Effector memory CD8-positive, alpha-beta T cell (primary cell): ENCODE measurements around the gene GCK.

ENCODE experiments used
- ATAC-seq: fragments of 150-1000 bp; cut with Tn5 transposase; replicated peaks from 2 replicates; pipeline ENCODE4 v1.10.0; 2021; ENCODE audit warnings: mild to moderate bottlenecking, moderate library complexity
- DNase-seq, 3 experiments: peaks; one replicate each; pipeline ENCODE4 v3.0.0; 2021
- H3K27ac Mint-ChIP-seq, 2 donors: one replicate each; pipeline ENCODE4 v1.8.0; 2022; ENCODE audit warnings: mild to moderate bottlenecking in 2 of 2, mixed read lengths in 2 of 2, moderate library complexity in 2 of 2
- H3K27me3 Mint-ChIP-seq, 2 donors: one replicate each; pipeline ENCODE4 v1.8.0; 2022; ENCODE audit warnings: mixed read lengths in 2 of 2
- H3K36me3 Mint-ChIP-seq: one replicate; pipeline ENCODE4 v1.8.0; 2022; ENCODE audit warnings: mild to moderate bottlenecking, moderate library complexity, mixed read lengths; ENCODE audit not compliant: insufficient read depth
- H3K4me1 Mint-ChIP-seq, 2 donors: one replicate each; pipeline ENCODE4 v1.8.0; 2022; ENCODE audit warnings: low read depth in 2 of 2, mixed read lengths in 2 of 2
- H3K4me3 Mint-ChIP-seq, 2 donors: one replicate each; pipeline ENCODE4 v1.8.0; 2022; ENCODE audit warnings: mild to moderate bottlenecking in 2 of 2, mixed read lengths in 2 of 2, moderate library complexity in 2 of 2
- H3K9me3 Mint-ChIP-seq, 2 donors: one replicate each; pipeline ENCODE4 v1.8.0; 2022; ENCODE audit warnings: mixed read lengths in 2 of 2

Gene GCK

GRCh38 chr7:44189993-44190872 lies 994 bp upstream of the GCK start:
- DNase-seq (no peak), ATAC-seq (no peak)
- H3K27ac Mint-ChIP-seq: no peak overlapping the region
- H3K36me3 Mint-ChIP-seq: peaks cover 3% of the 10 kb centered on the region
- no peak overlapping the region for H3K4me3 Mint-ChIP-seq
- H3K9me3 Mint-ChIP-seq: no peaks in the 10 kb centered on the region
- H3K4me1 Mint-ChIP-seq: no peaks in the 10 kb centered on the region
- peaks cover 31 to 53% of the 10 kb centered on the region in 2 donors for H3K27me3 Mint-ChIP-seq

GRCh38 chr7:44188480-44189225 lies 586 bp downstream of the GCK start:
- DNase-seq (no peak), ATAC-seq (no peak)
- Mint-ChIP-seq H3K9me3 (no peaks in the 10 kb centered on the region), H3K27me3 (peaks cover 25 to 46% of the 10 kb centered on the region in 2 donors), H3K27ac (no peak overlapping the region), H3K4me3 (no peak overlapping the region), H3K36me3 (peaks cover 3% of the 10 kb centered on the region), H3K4me1 (no peaks in the 10 kb centered on the region)

DNA sequence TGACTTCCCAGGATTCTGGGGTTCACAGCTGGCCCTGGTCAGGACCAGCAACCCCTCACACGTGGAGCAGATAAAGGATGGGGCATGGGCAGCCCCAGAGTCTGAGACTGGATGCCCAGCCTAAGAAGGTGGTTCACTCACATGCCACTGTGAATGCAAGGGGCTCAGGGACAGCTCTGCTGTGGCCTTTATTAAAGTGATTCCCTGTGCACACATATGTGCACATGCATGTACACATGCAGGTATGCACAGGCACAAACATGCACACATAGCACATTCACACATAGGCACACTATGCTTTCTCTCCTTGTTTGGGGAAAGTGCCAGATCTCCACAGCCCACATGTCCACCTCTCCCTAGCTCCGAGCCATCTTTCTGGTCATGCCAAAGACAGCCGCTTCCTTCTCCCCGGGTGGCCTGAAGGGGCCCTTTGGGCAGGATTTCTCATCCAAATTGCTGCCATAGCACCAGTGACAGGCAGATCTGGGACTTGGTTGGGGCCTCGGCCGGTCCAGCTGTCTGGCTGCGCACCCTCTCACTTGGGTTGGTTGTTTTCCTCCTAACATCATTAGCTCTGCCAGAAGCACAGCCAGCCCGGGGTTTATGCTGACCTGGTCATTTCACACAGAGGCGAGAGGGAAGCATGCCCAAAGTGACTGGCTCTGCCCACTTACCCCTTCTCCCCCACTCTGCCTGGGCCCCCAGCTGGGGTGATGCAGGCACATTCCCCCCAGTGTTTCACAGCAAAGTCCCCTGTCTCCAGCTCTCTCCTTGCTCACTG lies 1.4 kb downstream of the GCK start:
- H3K4me3 Mint-ChIP-seq: no peak overlapping the region
- DNase-seq (no peak), ATAC-seq (no peak)
- no peaks in the 10 kb centered on the region for H3K9me3 Mint-ChIP-seq
- no peak overlapping the region for H3K27ac Mint-ChIP-seq
- H3K4me1 Mint-ChIP-seq: no peaks in the 10 kb centered on the region
- H3K36me3 Mint-ChIP-seq: peaks cover 3% of the 10 kb centered on the region
- peaks cover 21 to 45% of the 10 kb centered on the region in 2 donors for H3K27me3 Mint-ChIP-seq

DNA sequence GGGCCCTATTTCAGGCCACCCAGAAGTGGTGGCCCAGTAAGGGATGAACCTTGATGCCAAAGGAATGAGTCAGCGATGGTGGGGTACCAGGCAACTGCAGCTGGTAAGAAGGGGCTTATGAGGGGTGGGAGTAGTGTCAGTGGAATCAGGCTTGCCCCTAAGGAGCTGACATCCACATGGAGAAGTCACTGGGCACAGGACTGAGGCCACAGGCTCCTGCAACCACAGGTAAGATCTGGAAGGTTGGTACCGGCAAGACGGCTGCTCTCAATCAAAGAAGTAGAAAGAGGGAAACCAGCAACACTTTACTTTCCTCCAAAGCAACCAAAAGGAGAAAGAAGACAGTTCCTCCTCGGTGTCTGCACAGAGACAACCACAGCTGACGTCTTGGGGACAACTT lies 2.5 kb downstream of the GCK start:
- no peaks in the 10 kb centered on the region for H3K9me3 Mint-ChIP-seq
- H3K27me3 Mint-ChIP-seq: peaks cover 23 to 45% of the 10 kb centered on the region in 2 donors
- H3K36me3 Mint-ChIP-seq: peaks cover 3% of the 10 kb centered on the region
- H3K4me3 Mint-ChIP-seq: no peak overlapping the region
- no peaks in the 10 kb centered on the region for H3K4me1 Mint-ChIP-seq
- ATAC-seq: no peak
- DNase-seq: no peak
- H3K27ac Mint-ChIP-seq: no peak overlapping the region

- no peaks in the 10 kb centered on the region for H3K9me3 Mint-ChIP-seq
- H3K4me1 Mint-ChIP-seq: no peaks in the 10 kb centered on the region
- no peak for DNase-seq
- no peak overlapping the region for H3K4me3 Mint-ChIP-seq
- H3K27me3 Mint-ChIP-seq: peaks cover 24 to 46% of the 10 kb centered on the region in 2 donors
- no peak for ATAC-seq
- peaks cover 3% of the 10 kb centered on the region for H3K36me3 Mint-ChIP-seq
- no peak overlapping the region for H3K27ac Mint-ChIP-seq
Observed at GRCh38 chr7:44185729-44186128, 3.5 kb downstream of the GCK start.

DNA sequence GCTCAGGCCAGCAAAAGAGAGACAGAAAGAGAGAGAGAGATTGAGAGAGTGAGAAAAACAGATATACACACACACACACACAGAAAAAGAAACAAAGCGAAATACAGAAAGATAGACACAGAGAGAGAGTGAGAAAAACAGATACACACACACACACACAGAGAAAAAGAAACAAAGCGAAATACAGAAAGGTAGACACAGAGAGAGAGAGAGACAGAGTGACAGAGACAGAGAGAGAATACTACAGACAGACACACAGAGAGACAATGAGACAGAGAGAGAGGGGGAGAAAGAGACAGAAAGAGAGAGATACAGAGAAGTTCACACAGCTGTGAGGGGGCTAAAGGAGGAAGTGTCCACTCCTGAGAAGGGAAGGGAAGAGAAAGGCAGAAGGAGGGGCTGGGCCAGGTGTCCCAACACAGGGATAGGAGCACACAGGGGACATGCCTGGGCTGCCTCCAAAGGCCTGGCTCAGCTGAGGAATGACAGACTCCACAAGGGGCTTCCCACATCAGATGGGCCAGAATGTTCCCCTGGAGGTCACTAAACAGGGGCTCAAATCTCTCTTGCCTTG lies 4.3 kb downstream of the GCK start:
- ATAC-seq (no peak), DNase-seq (no peak)
- Mint-ChIP-seq H3K4me3 (no peak overlapping the region), H3K27ac (no peak overlapping the region), H3K27me3 (peaks cover 22 to 40% of the 10 kb centered on the region in 2 donors), H3K9me3 (no peaks in the 10 kb centered on the region), H3K4me1 (no peaks in the 10 kb centered on the region), H3K36me3 (peaks cover 3% of the 10 kb centered on the region)

DNA sequence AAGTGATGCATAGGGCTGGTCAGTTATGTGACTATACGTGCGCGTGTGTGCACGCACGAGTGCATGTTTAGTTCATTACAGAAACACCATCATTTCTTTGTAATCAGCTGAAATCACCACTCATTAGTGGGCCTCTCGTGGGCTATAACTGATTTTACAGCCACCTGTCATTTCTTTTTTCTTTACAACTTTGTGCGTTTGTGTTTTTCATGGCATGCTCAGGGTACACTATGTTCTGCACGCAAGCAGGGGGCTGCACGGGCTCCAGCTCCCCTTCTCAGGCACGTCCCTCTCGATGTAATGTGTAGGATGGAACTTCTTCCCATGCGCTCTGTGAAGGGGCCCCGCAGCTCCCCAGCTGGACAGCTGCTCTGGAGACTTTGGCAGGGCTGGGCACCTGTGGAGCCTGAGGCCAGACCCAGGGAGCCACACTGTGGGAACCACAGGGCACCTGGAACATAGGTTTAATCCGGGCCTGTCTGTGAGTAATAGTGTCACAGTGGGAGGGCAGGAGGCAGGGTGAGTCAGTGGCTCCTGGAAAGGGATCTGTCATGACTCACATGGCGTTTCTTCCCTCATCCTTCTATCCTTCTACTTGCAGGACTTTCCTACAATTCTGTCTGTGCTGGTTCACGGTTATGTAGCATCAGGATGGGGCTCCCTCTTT lies 4.9 kb downstream of the GCK start:
- Mint-ChIP-seq H3K36me3 (peaks cover 3% of the 10 kb centered on the region), H3K4me3 (no peak overlapping the region)

GRCh38 chr7:44183386-44183785 lies 5.9 kb downstream of the GCK start:
- H3K27me3 Mint-ChIP-seq: peaks cover 32 to 50% of the 10 kb centered on the region in 2 donors
- DNase-seq: no peak
- H3K9me3 Mint-ChIP-seq: no peaks in the 10 kb centered on the region
- no peak for ATAC-seq
- H3K27ac Mint-ChIP-seq: no peak overlapping the region
- H3K36me3 Mint-ChIP-seq: no peaks in the 10 kb centered on the region
- H3K4me3 Mint-ChIP-seq: no peak overlapping the region
- H3K4me1 Mint-ChIP-seq: no peaks in the 10 kb centered on the region

More for the DNA sequence above, 4.9 kb downstream of the GCK start:
- H3K9me3 Mint-ChIP-seq: no peaks in the 10 kb centered on the region
- DNase-seq (no peak), ATAC-seq (no peak)
- peaks cover 24 to 44% of the 10 kb centered on the region in 2 donors for H3K27me3 Mint-ChIP-seq
- H3K27ac Mint-ChIP-seq: no peak overlapping the region
- no peaks in the 10 kb centered on the region for H3K4me1 Mint-ChIP-seq

DNA sequence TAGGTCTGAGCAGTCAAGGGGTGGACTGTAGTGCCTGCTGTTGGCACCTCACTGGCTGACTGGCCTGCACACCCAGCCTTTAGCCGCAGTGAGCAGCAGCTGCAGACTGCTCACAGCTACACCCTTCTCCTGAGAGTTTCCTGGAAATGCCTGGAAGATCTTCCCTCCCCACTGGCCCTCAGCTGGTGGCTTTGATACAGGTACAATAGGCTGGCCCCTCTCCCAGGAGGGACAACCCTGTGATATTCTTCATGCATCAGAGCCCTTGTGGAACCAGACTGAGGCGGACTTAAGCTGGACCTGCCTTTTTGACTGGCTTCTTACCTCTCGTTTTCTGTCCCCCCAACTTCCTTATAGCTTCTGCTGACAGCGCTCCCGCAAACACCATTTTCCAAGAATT lies 6.4 kb downstream of the GCK start:
- Mint-ChIP-seq H3K4me3 (no peak overlapping the region), H3K36me3 (no peaks in the 10 kb centered on the region), H3K27ac (no peak overlapping the region), H3K27me3 (peaks cover 38 to 51% of the 10 kb centered on the region in 2 donors), H3K9me3 (no peaks in the 10 kb centered on the region), H3K4me1 (no peaks in the 10 kb centered on the region)
- ATAC-seq (no peak), DNase-seq (no peak)

DNA sequence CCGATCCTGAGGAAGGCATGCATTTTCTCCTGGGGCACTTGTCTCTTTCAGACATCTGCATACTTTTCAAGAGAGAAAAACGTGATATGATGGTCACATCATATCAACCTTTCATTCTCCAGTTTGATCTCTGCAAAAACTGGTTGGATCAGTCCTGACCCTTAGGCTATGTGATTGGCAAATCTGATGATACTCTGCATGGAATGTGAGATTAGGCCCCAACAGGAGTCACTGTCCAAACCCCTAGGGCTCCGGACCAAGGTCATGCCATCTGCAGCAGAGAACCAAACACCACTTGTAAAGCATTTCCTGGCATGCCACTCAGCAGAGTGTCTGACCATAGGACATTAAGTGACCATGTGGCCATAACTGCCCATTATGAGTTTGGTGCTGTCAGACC lies 8.6 kb downstream of the GCK start:
- Mint-ChIP-seq H3K36me3 (no peaks in the 10 kb centered on the region), H3K27ac (no peak overlapping the region), H3K4me1 (no peaks in the 10 kb centered on the region), H3K27me3 (peaks cover 52 to 73% of the 10 kb centered on the region in 2 donors), H3K9me3 (no peaks in the 10 kb centered on the region), H3K4me3 (no peak overlapping the region)
- ATAC-seq: no peak
- no peak for DNase-seq

DNA sequence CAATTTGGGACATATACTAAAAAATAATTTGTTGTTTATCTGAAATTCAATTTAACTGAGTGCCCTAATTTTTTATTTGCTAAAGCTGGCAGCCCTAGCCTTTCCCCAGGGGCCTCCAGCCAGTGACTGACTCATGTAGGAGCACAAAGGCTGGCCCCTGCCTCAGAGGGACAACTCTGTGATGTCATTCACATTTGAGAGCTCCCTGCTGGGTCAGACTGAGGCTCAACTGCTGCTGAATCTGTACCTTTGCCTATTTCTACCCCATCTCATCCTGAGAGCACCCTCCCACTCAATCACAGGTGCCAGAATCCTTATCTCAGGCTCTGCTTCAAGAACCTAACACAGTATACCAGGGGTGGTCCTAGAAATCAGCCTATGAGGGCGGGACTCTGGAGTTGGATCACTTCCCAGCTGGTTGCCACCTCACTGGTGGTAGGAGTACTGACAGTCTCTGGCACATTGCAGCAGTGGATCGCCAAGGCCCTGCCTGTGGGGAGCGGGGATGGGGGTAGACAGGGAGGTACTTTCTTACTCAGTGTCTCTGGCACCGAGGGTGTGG lies 11.6 kb downstream of the GCK start:
- H3K9me3 Mint-ChIP-seq: peaks cover 0 to 2% of the 10 kb centered on the region in 2 donors
- no peak for DNase-seq
- no peaks in the 10 kb centered on the region for H3K4me1 Mint-ChIP-seq
- H3K27me3 Mint-ChIP-seq: peaks cover 61 to 68% of the 10 kb centered on the region in 2 donors
- H3K36me3 Mint-ChIP-seq: no peaks in the 10 kb centered on the region
- no peak overlapping the region for H3K27ac Mint-ChIP-seq
- ATAC-seq: no peak
- H3K4me3 Mint-ChIP-seq: no peak overlapping the region

DNA sequence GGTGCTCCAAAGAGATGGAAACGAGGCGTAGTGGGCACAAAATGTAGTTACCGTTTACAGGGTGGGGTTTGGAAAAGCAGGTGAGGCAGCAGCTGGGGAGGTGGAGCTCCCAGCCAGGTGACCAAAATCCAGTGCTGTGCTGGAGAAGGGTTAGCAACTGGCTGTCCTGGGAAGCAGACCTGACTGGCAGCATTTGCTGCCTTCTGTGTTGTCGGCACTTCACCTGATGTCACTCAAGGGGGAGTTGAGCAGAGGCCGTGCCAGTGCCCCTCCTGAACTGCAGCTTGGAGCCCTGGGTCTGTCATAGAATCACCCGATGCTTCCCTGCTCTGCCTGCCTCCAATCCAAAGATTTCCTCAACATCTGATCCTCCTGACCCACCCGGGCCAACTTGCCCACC lies 12.8 kb downstream of the GCK start:
- peaks cover 50 to 57% of the 10 kb centered on the region in 2 donors for H3K27me3 Mint-ChIP-seq
- no peak for ATAC-seq
- no peaks in the 10 kb centered on the region for H3K4me1 Mint-ChIP-seq
- H3K9me3 Mint-ChIP-seq: peaks cover 0 to 2% of the 10 kb centered on the region in 2 donors
- no peak for DNase-seq
- H3K27ac Mint-ChIP-seq: no peak overlapping the region
- H3K36me3 Mint-ChIP-seq: no peaks in the 10 kb centered on the region
- H3K4me3 Mint-ChIP-seq: no peak overlapping the region
